ENCODE data around the gene DAB2.

DNA sequence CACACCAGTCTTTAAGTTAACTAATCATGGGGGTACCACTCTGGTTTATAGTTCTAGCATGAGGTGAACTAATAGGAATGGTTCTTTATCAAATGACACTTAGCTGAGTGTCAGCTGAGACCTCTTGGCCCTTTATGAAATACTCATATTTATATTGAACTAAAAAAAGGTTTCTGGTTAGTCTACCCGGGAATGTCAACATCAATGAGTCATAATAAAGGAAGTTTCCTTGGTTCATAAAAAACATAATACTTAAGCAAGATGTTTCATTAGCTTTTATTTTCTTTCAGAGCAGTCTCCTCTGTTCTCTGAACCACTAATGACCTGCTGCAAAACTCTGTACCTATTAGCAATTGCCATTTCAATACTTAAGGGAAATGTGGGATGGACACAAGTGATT, 13.7 kb downstream of the DAB2 start:
- TF ChIP-seq TAF1 (IDR thresholded peaks at IDR 0.05; ENCODE audit: low read depth, low read length) (no peak), POLR2AphosphoS5 (IDR thresholded peaks at IDR 0.05; ENCODE audit: low read depth, low read length) (no peak)

Measured in GM12891 (cell line).